Natural killer cell (primary cell): ENCODE data around the gene TBC1D7. TPM values are rescaled to one million over a fixed set of nuclear protein-coding genes. Genes with fewer than 3 reads are reported as not detected.
A peak's percentile ranks its signal among the peaks of the same experiment; 100 is the strongest.

Experiments used
- ATAC-seq, 3 donors: fragments of 150-1000 bp in 2 of 3; fragments of 200-7000 bp in 1 of 3; cut with Tn5 transposase; 1 replicate in 1 of 3; 2 replicates in 2 of 3; pipeline ENCODE4 v1.10.0; 2021; ENCODE audit warnings: mild to moderate bottlenecking in 2 of 3, moderate library complexity in 2 of 3
- DNase-seq, 2 donors: peaks; one replicate each; pipeline versions ENCODE4 v3.0.0 to v3.0.0-alpha.2; 2013 to 2021; ENCODE audit warnings: mixed read lengths in 1 of 2
- H3K27ac ChIP-seq: one replicate; pipeline ENCODE4 v1.5.1; 2013; ENCODE audit warnings: mild to moderate bottlenecking, low read length
- H3K27me3 ChIP-seq: one replicate; pipeline ENCODE4 v1.6.1; 2013; ENCODE audit warnings: low read length; ENCODE audit not compliant: control insufficient read depth, insufficient read depth
- H3K36me3 ChIP-seq: one replicate; pipeline ENCODE4 v1.6.1; 2013; ENCODE audit warnings: low read length; ENCODE audit not compliant: control insufficient read depth, insufficient read depth
- H3K4me1 ChIP-seq: one replicate; pipeline ENCODE4 v1.6.1; 2013; ENCODE audit warnings: low read length; ENCODE audit not compliant: control insufficient read depth, insufficient read depth
- H3K4me3 ChIP-seq: one replicate; pipeline ENCODE4 v1.5.1; 2013; ENCODE audit warnings: low read length
- H3K9me3 ChIP-seq: one replicate; pipeline ENCODE4 v1.6.1; 2013; ENCODE audit warnings: low read length; ENCODE audit not compliant: control insufficient read depth, insufficient read depth
- H3K27ac Mint-ChIP-seq, 2 donors: one replicate each; pipeline ENCODE4 v1.8.0; 2022; ENCODE audit warnings: mild to moderate bottlenecking in 2 of 2, mixed read lengths in 2 of 2, moderate library complexity in 1 of 2
- H3K27me3 Mint-ChIP-seq, 2 donors: one replicate each; pipeline ENCODE4 v1.8.0; 2022; ENCODE audit warnings: low read depth in 2 of 2, mixed read lengths in 2 of 2
- H3K36me3 Mint-ChIP-seq: one replicate; pipeline ENCODE4 v1.8.0; 2022; ENCODE audit warnings: mixed read lengths
- H3K4me1 Mint-ChIP-seq, 2 donors: one replicate each; pipeline ENCODE4 v1.8.0; 2022; ENCODE audit warnings: mixed read lengths in 2 of 2
- H3K4me3 Mint-ChIP-seq: one replicate; pipeline ENCODE4 v1.8.0; 2022; ENCODE audit warnings: mild to moderate bottlenecking, moderate library complexity, mixed read lengths
- H3K9me3 Mint-ChIP-seq, 2 donors: one replicate each; pipeline ENCODE4 v1.8.0; 2022; ENCODE audit warnings: mixed read lengths in 2 of 2
- CTCF ChIP-seq: fragments of 200-600 bp; IDR thresholded peaks from one replicate; pipeline ENCODE4 v1.8.0; 2022; ENCODE audit warnings: antibody characterized with exemption
- WGBS: methylation state at CpG from one replicate; pipeline ENCODE4 v1.1.7; 2013; ENCODE audit warnings: missing lambda C conversion rate; ENCODE audit not compliant: insufficient coverage; 5-methylcytosine and 5-hydroxymethylcytosine counted together
- intact Hi-C: fragments of 100-400 bp; cut with micrococcal nuclease; formaldehyde crosslinking; loops from one replicate; pipeline ENCODE4 v1.14.2; 2022
- total RNA-seq, 4 donors: library from RNA; stranded (reverse); fragments of 120-200 nt in 1 of 4; gene quantifications; one replicate each; pipeline versions ENCODE4 v1.2.3 to v1.2.4, GENCODE V29; 2013 to 2022

TBC1D7 gene
- total RNA-seq, 3 donors from 2014 or later (not counting 1 experiment from before 2014, with no cell fraction given), result 20.1 to 29.7 (median 24.3) TPM

- no peaks in the 10 kb centered on the region for H3K9me3 ChIP-seq
- Mint-ChIP-seq H3K9me3 (no peaks in the 10 kb centered on the region), H3K27ac (no peak overlapping the region), H3K27me3 (no peaks in the 10 kb centered on the region), H3K4me3 (no peak overlapping the region), H3K36me3 (no peaks in the 10 kb centered on the region), H3K4me1 (peaks cover 0 to 10% of the 10 kb centered on the region in 2 donors)
- intact Hi-C loops, result no loop called here
- no peaks in the 10 kb centered on the region for H3K27me3 ChIP-seq
- H3K36me3 ChIP-seq, result no peaks in the 10 kb centered on the region
- H3K4me1 ChIP-seq, result peaks cover 13% of the 10 kb centered on the region
- ATAC-seq, result peak in 1 of 3 donors; percentile 30
- no peak overlapping the region for H3K27ac ChIP-seq
- peak in 1 of 2 donors; percentile 36 for DNase-seq
- no peak for TF ChIP-seq CTCF
- WGBS, result 46% methylated on average over 4 of the region's 4 CpGs
- H3K4me3 ChIP-seq, result no peak overlapping the region
Measured at GRCh38 chr6:13280254-13280653, 48.1 kb downstream of the TBC1D7 start.

- no peak for TF ChIP-seq CTCF
- Histone ChIP-seq H3K9me3 (no peaks in the 10 kb centered on the region), H3K36me3 (no peaks in the 10 kb centered on the region), H3K27ac (no peak overlapping the region), H3K27me3 (no peaks in the 10 kb centered on the region), H3K4me3 (no peak overlapping the region), H3K4me1 (peaks cover 24% of the 10 kb centered on the region)
- Mint-ChIP-seq H3K4me1 (peaks cover 6 to 18% of the 10 kb centered on the region in 2 donors), H3K4me3 (no peak overlapping the region), H3K27ac (no peak overlapping the region), H3K27me3 (no peaks in the 10 kb centered on the region), H3K9me3 (no peaks in the 10 kb centered on the region), H3K36me3 (no peaks in the 10 kb centered on the region)
- intact Hi-C loops, result no loop called here
- no peak for ATAC-seq
- WGBS, result no CpG with 5 or more reads among the region's 4 CpGs
- DNase-seq, result no peak
Measured at GRCh38 chr6:13278991-13279390, 49.3 kb downstream of the TBC1D7 start.

GRCh38 chr6:13278164-13278563 lies 50.2 kb downstream of the TBC1D7 start:
- H3K4me1 Mint-ChIP-seq, result peaks cover 14 to 27% of the 10 kb centered on the region in 2 donors
- WGBS, result 39% methylated on average over 3 of the region's 3 CpGs
- TF ChIP-seq CTCF, result no peak
- DNase-seq (peak in 1 of 2 donors; percentile 15), ATAC-seq (no peak)
- H3K9me3 Mint-ChIP-seq, result no peaks in the 10 kb centered on the region
- no peaks in the 10 kb centered on the region for H3K36me3 ChIP-seq
- no peaks in the 10 kb centered on the region for H3K9me3 ChIP-seq
- peaks cover 30% of the 10 kb centered on the region for H3K4me1 ChIP-seq
- intact Hi-C loops, result no loop called here
- H3K27ac ChIP-seq, result no peak overlapping the region
- no peaks in the 10 kb centered on the region for H3K27me3 ChIP-seq
- no peaks in the 10 kb centered on the region for H3K36me3 Mint-ChIP-seq
- no peaks in the 10 kb centered on the region for H3K27me3 Mint-ChIP-seq
- no peak overlapping the region for H3K27ac Mint-ChIP-seq
- H3K4me3 Mint-ChIP-seq, result no peak overlapping the region
- H3K4me3 ChIP-seq, result no peak overlapping the region

GRCh38 chr6:13277231-13277630 lies 51.1 kb downstream of the TBC1D7 start:
- peaks cover 16 to 32% of the 10 kb centered on the region in 2 donors for H3K4me1 Mint-ChIP-seq
- Histone ChIP-seq H3K4me1 (peaks cover 33% of the 10 kb centered on the region), H3K27ac (no peak overlapping the region), H3K27me3 (no peaks in the 10 kb centered on the region), H3K4me3 (no peak overlapping the region), H3K9me3 (no peaks in the 10 kb centered on the region), H3K36me3 (no peaks in the 10 kb centered on the region)
- intact Hi-C loops, result no loop called here
- WGBS, result 100% methylated on average over 2 of the region's 2 CpGs
- no peak overlapping the region for H3K4me3 Mint-ChIP-seq
- DNase-seq, result no peak
- no peaks in the 10 kb centered on the region for H3K36me3 Mint-ChIP-seq
- H3K27me3 Mint-ChIP-seq, result peaks cover 2 to 4% of the 10 kb centered on the region in 2 donors
- no peak for ATAC-seq
- no peak for TF ChIP-seq CTCF
- H3K27ac Mint-ChIP-seq, result peak overlapping the region in 1 of 2 donors; percentile 48
- H3K9me3 Mint-ChIP-seq, result no peaks in the 10 kb centered on the region
